Fibroblast of skin of right quadriceps (primary cell): Measurements from ENCODE around the gene CPXM1.
"Not testable (repeated sequence)": the region's sequence is repeated elsewhere in the genome, so short reads cannot be mapped to it uniquely, and the experiment has no call there.

Experiments used
- DNase-seq: peaks from one replicate; pipeline ENCODE4 v3.0.0-alpha.2; 2013

Gene CPXM1

GRCh38 chr20:2820896-2821869, 20.8 kb upstream of the CPXM1 start:
- DNase-seq = no peak

GRCh38 chr20:2820084-2820895, 19.9 kb upstream of the CPXM1 start:
- DNase-seq = peak; percentile 73

GRCh38 chr20:2817891-2818595, 17.6 kb upstream of the CPXM1 start:
- no peak for DNase-seq

- DNase-seq = no peak
These were observed 16.9 kb upstream of the CPXM1 start for GRCh38 chr20:2817341-2817726.

- no peak for DNase-seq
These were observed 16.3 kb upstream of the CPXM1 start for GRCh38 chr20:2816583-2817340.

GRCh38 chr20:2816030-2816582, 15.7 kb upstream of the CPXM1 start, which contains the start of gene TMEM239:
TSS of gene TMEM239 (plus strand) at chr20:2816364. CDS start at chr20:2816555, 191 bp downstream.
- DNase-seq = no peak

- no peak for DNase-seq
These were observed 14.9 kb upstream of the CPXM1 start for GRCh38 chr20:2815242-2815900.

- peak; percentile 100 for DNase-seq
These were observed 14.2 kb upstream of the CPXM1 start, which contains the start of gene C20orf141 for GRCh38 chr20:2814587-2815051. TSS of gene C20orf141 (plus strand) at chr20:2814987. CDS start at chr20:2815185, 198 bp downstream.

GRCh38 chr20:2814076-2814475, 13.6 kb upstream of the CPXM1 start:
- no peak for DNase-seq

GRCh38 chr20:2812189-2812588, 11.8 kb upstream of the CPXM1 start:
- no peak for DNase-seq

- DNase-seq = no peak
These were observed 9.3 kb upstream of the CPXM1 start for GRCh38 chr20:2809690-2810089.

- DNase-seq = not testable (repeated sequence)
These were observed 7.5 kb upstream of the CPXM1 start for GRCh38 chr20:2807929-2808328.

GRCh38 chr20:2807019-2807418, 6.6 kb upstream of the CPXM1 start:
- DNase-seq = no peak

- no peak for DNase-seq
These were observed 5.9 kb upstream of the CPXM1 start for GRCh38 chr20:2806351-2806701.

GRCh38 chr20:2805689-2806350, 5.4 kb upstream of the CPXM1 start:
- DNase-seq = no peak

GRCh38 chr20:2804852-2805688, 4.6 kb upstream of the CPXM1 start:
- DNase-seq = no peak

- no peak for DNase-seq
These were observed 3.8 kb upstream of the CPXM1 start for GRCh38 chr20:2804041-2804828.

- DNase-seq = no peak
These were observed 880 bp upstream of the CPXM1 start for GRCh38 chr20:2801286-2801728.
